Liver (tissue), 3 donors: ENCODE data around the gene U2AF2.
A peak's percentile ranks its signal among the peaks of the same experiment; 100 is the strongest.

Experiments used
- ATF3 ChIP-seq: IDR thresholded peaks from 2 replicates; pipeline ENCODE4 v1.6.1; 2016; ENCODE audit warnings: antibody characterized with exemption
- CTCF ChIP-seq: fragments of 150-350 bp; IDR thresholded peaks from 2 replicates; pipeline ENCODE4 v1.5.1; 2017; ENCODE audit warnings: improper control_type of control experiment, low read depth, low read length; ENCODE audit not compliant: missing input control
- EGR1 ChIP-seq, 2 donors: IDR thresholded peaks; 2 replicates each; pipeline ENCODE4 v1.6.1; 2016 to 2018; ENCODE audit warnings: antibody characterized with exemption in 2 of 2, low read depth in 2 of 2
- JUND ChIP-seq, 2 donors: IDR thresholded peaks; 2 replicates each; pipeline ENCODE4 v1.6.1; 2016; ENCODE audit warnings: antibody characterized with exemption in 2 of 2
- MAX ChIP-seq: IDR thresholded peaks from 2 replicates; pipeline ENCODE4 v1.6.1; 2016; ENCODE audit warnings: antibody characterized with exemption
- YY1 ChIP-seq: IDR thresholded peaks from 2 replicates; pipeline ENCODE4 v1.6.1; 2016; ENCODE audit warnings: antibody characterized with exemption, mild to moderate bottlenecking
- donor health status: healthy.
- donor health status: healthy.

- TF ChIP-seq CTCF (peak; percentile 36), JUND (IDR thresholded peaks at IDR 0.05) (no peak), YY1 (no peak), EGR1 (IDR thresholded peaks at IDR 0.05; ENCODE audit: low read depth in 2 of 2) (no peak), MAX (peak; percentile 55), ATF3 (no peak)
Measured at GRCh38 chr19:55640043-55640576, 14.7 kb upstream of the U2AF2 start.
